K562 (cell line): ENCODE measurements around the gene RPS27. TPM values are rescaled to one million over a fixed set of nuclear protein-coding genes. Genes with fewer than 3 reads are reported as not detected.
A peak's percentile ranks its signal among the peaks of the same experiment; 100 is the strongest.

ENCODE experiments used
- ARID4B ChIP-seq: sonication (generic); formaldehyde crosslinking; IDR thresholded peaks from 2 replicates; pipeline ENCODE4 v1.8.0; 2022; ENCODE audit warnings: mild to moderate bottlenecking, missing genetic modification reagents
- CEBPB ChIP-seq: fragments of 450-650 bp; IDR thresholded peaks from 2 replicates; pipeline ENCODE4 v1.6.1; 2016; ENCODE audit warnings: missing genetic modification characterization, missing compliant biosample characterization
- CHD7 ChIP-seq: fragments of 200-600 bp; sonication (generic); IDR thresholded peaks from one replicate; pipeline ENCODE4 v1.6.1; 2012; ENCODE audit warnings: mild to moderate bottlenecking, low read depth, low read length, inconsistent platforms
- EZH2 ChIP-seq: IDR thresholded peaks from 2 replicates; pipeline ENCODE4 v1.6.1; 2012; ENCODE audit warnings: low read depth, mild to moderate bottlenecking, inconsistent platforms, low read length, borderline replicate concordance
- HBP1 ChIP-seq: fragments of 450-650 bp; formaldehyde crosslinking; IDR thresholded peaks from 2 replicates; pipeline ENCODE4 v1.4.0; 2022; ENCODE audit warnings: missing genetic modification characterization
- LARP7 ChIP-seq: fragments of 450-650 bp; IDR thresholded peaks from 2 replicates; pipeline ENCODE4 v1.6.1; 2016
- PTTG1 ChIP-seq: fragments of 450-650 bp; IDR thresholded peaks from 2 replicates; pipeline ENCODE4 v1.6.1; 2016; ENCODE audit warnings: low read depth, mild to moderate bottlenecking, missing genetic modification characterization, missing compliant biosample characterization
- TOE1 ChIP-seq, 2 experiments: fragments of 450-650 bp in 1 of 2; sonication (generic) in 1 of 2; formaldehyde crosslinking in 1 of 2; IDR thresholded peaks; 2 replicates each; pipeline versions ENCODE4 v1.7.1 to v1.8.0; 2016 to 2022; ENCODE audit warnings: borderline replicate concordance in 2 of 2, mild to moderate bottlenecking in 2 of 2, antibody characterized with exemption in 1 of 2, inconsistent platforms in 1 of 2, low read depth in 1 of 2, missing genetic modification reagents in 1 of 2, moderate library complexity in 1 of 2
- ZEB2 ChIP-seq: fragments of 450-650 bp; IDR thresholded peaks from 2 replicates; pipeline ENCODE4 v1.6.1; 2016
- ZNF239 ChIP-seq: fragments of 250-450 bp; sonication (Bioruptor Pico); IDR thresholded peaks from 2 replicates; pipeline ENCODE4 v1.4.0; 2020; ENCODE audit warnings: mild to moderate bottlenecking
- polyA plus RNA-seq, 8 experiments: library from polyadenylated mRNA; depleted of rRNA in 4 of 8; stranded (reverse) in 5 of 8; unstranded in 3 of 8; fragments of >200 nt; fragmentation: Nextera tagmentation in 2 of 8; fragmentation: Illumina TruSeq in 1 of 8; extraction: Ambion mirVana in 2 of 8; extraction: Trizol in 1 of 8; gene quantifications; 2 replicates each; pipeline versions ENCODE4 v1.2.1 to v1.2.3, GENCODE V29; 2011 to 2014; ENCODE audit warnings: inconsistent platforms in 1 of 8, missing spikeins in 1 of 8
- total RNA-seq, 7 experiments: library from RNA; depleted of rRNA in 6 of 7; stranded (reverse); fragments of >200 nt in 6 of 7; fragmentation: Illumina TruSeq in 2 of 7; extraction: Trizol in 2 of 7; gene quantifications; 2 replicates each; pipeline versions ENCODE4 v1.2.1 to v1.2.3, GENCODE V29; 2011 to 2021; ENCODE audit warnings: low replicate concordance in 1 of 7

Gene RPS27
- total and polyA plus RNA-seq, 9 of the 15 experiments (the other 6 are each of a cell fraction or from before 2014, with no cell fraction given) = 2,091 to 9,377 (median 6,706) TPM

GRCh38 chr1:153985341-153985912 is 5.1 kb upstream of the RPS27 start (continued):
- TF ChIP-seq CHD7 (no peak), LARP7 (no peak; the same call in 1 of the 2 replicates), ARID4B (CRISPR knock-in tag) (0 out of 2 replicates have a peak, but pooled peaks have one; percentile 22), PTTG1 (tag) (no peak), CEBPB (tag) (no peak), HBP1 (0 out of 2 replicates have a peak, but pooled peaks have one; percentile 35), ZNF239 (CRISPR knock-in tag) (no peak), TOE1 (IDR thresholded peaks at IDR 0.05; ENCODE audit: borderline replicate concordance) (0 out of 2 replicates have a peak, but pooled peaks have one; percentile 31), TOE1 (CRISPR knock-in tag; IDR thresholded peaks at IDR 0.05; ENCODE audit: borderline replicate concordance, low read depth) (no peak), EZH2 (no peak), ZEB2 (no peak)
